GM21786 (cell line): ENCODE results near the gene MIA.
"Not testable (repeated sequence)": the region's sequence is repeated elsewhere in the genome, so short reads cannot be mapped to it uniquely, and the experiment has no call there.

Source experiments
- ATAC-seq: cut with Tn5 transposase; IDR thresholded peaks from one replicate; pipeline ENCODE4 v1.9.1; 2021; ENCODE audit not compliant: unreplicated experiment

Gene MIA

GRCh38 chr19:40818480-40819399 lies 43.4 kb downstream of the MIA start:
- not testable (repeated sequence) for ATAC-seq

DNA sequence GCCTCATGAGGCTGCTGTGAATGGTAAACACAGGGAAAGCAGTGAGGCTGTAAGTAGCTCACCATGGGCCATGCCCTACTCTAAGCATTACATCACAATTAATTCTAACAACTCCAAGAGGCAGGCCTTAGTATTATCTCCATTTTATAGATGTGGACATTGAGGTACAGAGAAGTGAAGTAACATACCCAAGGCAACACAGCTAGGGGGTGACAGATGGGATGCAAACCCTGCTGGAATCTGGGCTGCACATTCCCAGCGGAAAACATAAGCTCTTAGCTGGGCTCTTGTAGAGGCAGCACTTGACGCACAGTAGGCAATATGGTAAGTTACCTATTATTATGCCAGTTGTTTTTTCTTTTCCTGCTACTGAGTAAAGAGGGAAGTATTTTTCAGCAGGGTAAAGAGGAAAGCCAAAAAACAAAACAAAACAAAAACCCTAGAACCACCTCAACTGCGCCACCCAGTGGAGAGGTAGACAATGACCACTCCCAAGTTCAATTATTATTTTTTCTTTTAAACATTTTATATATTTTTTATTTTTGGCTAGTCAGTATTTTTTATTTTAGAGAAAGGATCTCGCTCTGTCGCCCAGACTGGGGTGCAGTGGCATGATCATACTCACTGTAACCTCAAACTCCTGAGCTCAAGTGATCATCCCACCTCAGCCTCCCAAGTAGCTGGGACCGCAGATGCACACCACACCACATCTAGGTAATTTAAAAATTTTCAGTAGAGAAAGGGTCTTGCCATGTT lies 44.3 kb downstream of the MIA start:
- not testable (repeated sequence) for ATAC-seq

DNA sequence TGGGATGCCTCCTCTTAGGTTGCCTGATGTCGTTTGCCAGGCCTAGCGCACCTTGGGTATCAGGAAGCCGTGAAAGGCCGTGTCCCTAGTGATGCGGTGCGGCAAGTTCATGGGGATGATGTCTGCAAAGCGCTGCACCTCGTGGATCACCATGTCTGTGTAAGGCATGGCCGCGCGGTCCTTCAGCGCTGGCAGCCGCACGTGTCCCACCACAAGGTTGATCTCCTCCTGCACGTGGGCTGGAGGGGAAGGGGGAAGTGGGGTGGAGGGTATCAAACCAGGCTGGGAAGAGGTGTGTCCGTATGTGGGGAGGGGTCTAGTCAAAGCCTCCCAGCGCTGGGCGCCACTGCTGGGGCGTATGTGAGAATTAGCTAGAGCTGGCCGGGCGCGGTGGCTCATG lies 46.8 kb downstream of the MIA start:
- ATAC-seq, result no peak

- ATAC-seq, result not testable (repeated sequence)
Measured at GRCh38 chr19:40822704-40823553, 47.6 kb downstream of the MIA start.

DNA sequence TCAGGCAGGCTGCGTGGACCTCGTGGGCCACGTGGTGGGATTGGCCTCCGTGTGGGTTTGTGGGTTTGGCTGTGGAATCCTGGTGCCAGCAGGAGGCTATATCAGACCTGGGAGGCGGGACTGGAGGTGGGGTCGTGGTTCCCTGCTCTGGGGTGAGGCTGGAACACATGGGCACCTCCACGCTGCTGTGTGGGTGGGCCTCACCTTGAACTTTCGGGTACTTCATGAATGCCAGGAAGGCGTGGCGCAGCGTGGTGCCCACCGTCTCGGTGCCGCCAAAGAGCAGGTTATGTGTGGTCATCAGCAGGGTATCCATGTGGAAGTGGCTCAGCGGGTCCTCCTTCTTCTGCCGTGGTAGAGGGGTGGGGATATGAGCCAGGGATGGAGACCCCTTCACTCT lies 49.6 kb downstream of the MIA start:
- not testable (repeated sequence) for ATAC-seq

DNA sequence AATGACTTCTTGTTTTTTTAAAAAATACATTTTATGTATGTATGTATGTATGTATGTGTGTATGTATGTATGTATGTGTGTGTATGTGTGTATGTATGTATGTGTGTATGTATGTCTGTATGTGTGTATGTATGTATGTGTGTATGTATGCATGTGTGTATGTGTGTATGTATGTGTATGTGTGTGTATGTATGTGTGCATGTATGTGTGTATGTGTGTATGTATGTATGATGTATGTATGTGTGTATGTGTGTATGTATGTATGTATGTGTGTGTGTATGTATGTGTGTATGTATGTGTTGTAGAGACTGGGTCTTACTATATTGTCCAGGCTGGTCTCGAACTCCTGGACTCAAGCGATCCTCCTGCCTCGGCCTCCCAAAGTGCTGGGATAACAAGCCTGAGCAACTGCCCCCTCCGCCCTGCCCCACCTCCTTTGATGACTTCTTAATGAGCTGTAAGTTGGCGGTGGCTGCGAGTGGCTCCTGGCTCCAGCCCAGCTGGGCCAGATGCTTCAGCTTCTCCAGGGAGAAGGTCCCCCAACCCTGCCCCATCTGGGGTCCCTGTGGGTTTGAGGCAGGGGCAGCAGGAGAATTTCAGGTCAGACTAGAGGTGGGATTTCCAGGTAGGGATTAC lies 50.3 kb downstream of the MIA start:
- ATAC-seq, result not testable (repeated sequence)

DNA sequence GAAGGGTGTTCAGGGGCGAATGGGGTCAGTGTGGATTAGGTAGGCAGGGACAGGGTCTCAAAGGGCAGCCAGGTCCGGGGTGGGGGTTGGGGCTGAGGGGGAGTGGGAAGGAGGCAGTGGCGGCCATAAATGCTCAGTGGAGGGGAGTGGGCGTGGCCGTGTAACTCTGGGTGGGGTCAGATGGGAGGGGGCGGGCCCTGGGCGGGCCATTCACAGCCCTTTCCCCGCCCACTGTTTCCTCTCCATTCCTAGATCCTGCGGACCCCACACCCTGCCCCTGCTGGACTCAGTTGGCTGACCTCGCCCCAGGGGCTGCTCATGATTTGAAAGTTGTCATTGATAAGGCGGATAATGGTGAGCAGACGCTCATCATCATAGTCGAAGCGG lies 51.0 kb downstream of the MIA start:
- ATAC-seq, result not testable (repeated sequence)

- ATAC-seq, result not testable (repeated sequence)
Measured at GRCh38 chr19:40826699-40827385, 51.5 kb downstream of the MIA start.
